HCT116 (cell line): ENCODE data around the gene C19orf18. TPM values are rescaled to one million over a fixed set of nuclear protein-coding genes. Genes with fewer than 3 reads are reported as not detected.

ENCODE experiments used
- ATAC-seq: fragments of 200-7000 bp; cut with Tn5 transposase; 2 replicates; pipeline ENCODE4 v1.9.1; 2020; ENCODE audit warnings: mild to moderate bottlenecking, moderate library complexity
- BruUV-seq: library from RNA; stranded (reverse); fragments of 400-500 nt; replicated peaks from 2 replicates; lab custom pipeline; 2021; lab: Mats Ljungman, UMichigan
- CTCF ChIA-PET: fragments of 300-600 bp; sonication (Branson Sonifier 250); formaldehyde crosslinking; loops from one replicate; lab custom pipeline; 2021; ENCODE audit warnings: antibody characterized with exemption; lab: Charles Lee
- POLR2A ChIA-PET: fragments of 300-600, 350-600 bp; sonication (Branson Sonifier 250); formaldehyde crosslinking; loops from one replicate; lab custom pipeline; 2021; ENCODE audit warnings: antibody characterized with exemption; lab: Charles Lee
- RAD21 ChIA-PET, 2 experiments: fragments of 300-600 bp; sonication (Branson Sonifier 250); formaldehyde crosslinking; loops; one replicate each; lab custom pipeline; 2023; ENCODE audit warnings: low total read pairs in 2 of 2; ENCODE audit not compliant: uncharacterized antibody in 2 of 2, unreplicated experiment in 2 of 2, low non-redundant PET in 1 of 2; lab: Charles Lee
- DNase-seq: peaks from one replicate; pipeline ENCODE4 v3.0.0-alpha.2; 2010; ENCODE audit warnings: low read depth, low spot score
- H2AFZ ChIP-seq: fragments of 200-600 bp; shearing (Covaris generic), sonication (generic); 2 replicates; pipeline ENCODE4 v1.6.1; 2017; ENCODE audit warnings: low read depth, mixed run types, mixed read lengths, antibody characterized with exemption, low read length; ENCODE audit not compliant: poor library complexity, severe bottlenecking
- H3K27ac ChIP-seq: 2 replicates; pipeline ENCODE4 v1.5.1; 2012; ENCODE audit warnings: low read depth, low read length
- H3K27me3 ChIP-seq: fragments of 200-600 bp; sonication (generic); 2 replicates; pipeline ENCODE4 v1.6.1; 2016; ENCODE audit warnings: mixed run types, low read length, mixed read lengths; ENCODE audit not compliant: insufficient read depth
- H3K36me3 ChIP-seq, 2 experiments: fragments of 200-500 bp in 1 of 2; fragments of 200-600 bp in 1 of 2; sonication (Bioruptor generic) in 1 of 2; sonication (generic) in 1 of 2; 2 replicates each; pipeline versions ENCODE4 v1.5.1 to v1.6.1; 2014 to 2016; ENCODE audit warnings: low read length in 2 of 2, inconsistent platforms in 1 of 2, mixed read lengths in 1 of 2, mixed run types in 1 of 2; ENCODE audit not compliant: insufficient read depth in 2 of 2, control insufficient read depth in 1 of 2
- H3K4me1 ChIP-seq, 2 experiments: fragments of 200-600 bp in 1 of 2; sonication (generic) in 1 of 2; 2 replicates each; pipeline versions ENCODE4 v1.5.1 to v1.6.1; 2012 to 2017; ENCODE audit warnings: low read length in 2 of 2, inconsistent platforms in 1 of 2, mild to moderate bottlenecking in 1 of 2, mixed read lengths in 1 of 2, mixed run types in 1 of 2, moderate library complexity in 1 of 2; ENCODE audit not compliant: insufficient read depth in 2 of 2, control insufficient read depth in 1 of 2
- H3K4me2 ChIP-seq: fragments of 200-600 bp; sonication (generic); 2 replicates; pipeline ENCODE4 v1.6.1; 2017; ENCODE audit warnings: mixed run types, low read length, mixed read lengths
- H3K4me3 ChIP-seq, 2 experiments: fragments of 200-600 bp in 1 of 2; sonication (generic) in 1 of 2; replicated peaks in 1 of 2; 2 replicates each; pipeline ENCODE4 v1.5.1; 2011 to 2016; ENCODE audit warnings: low read length in 2 of 2, control low read depth in 1 of 2, low read depth in 1 of 2, mild to moderate bottlenecking in 1 of 2, mixed read lengths in 1 of 2, mixed run types in 1 of 2
- H3K79me2 ChIP-seq: fragments of 200-600 bp; sonication (generic); 2 replicates; pipeline ENCODE4 v1.6.1; 2017; ENCODE audit warnings: mild to moderate bottlenecking, mixed run types, low read length, moderate library complexity, mixed read lengths; ENCODE audit not compliant: insufficient read depth
- H3K9ac ChIP-seq: fragments of 200-600 bp; sonication (generic); 2 replicates; pipeline ENCODE4 v1.6.1; 2016; ENCODE audit warnings: low read length, mixed read lengths
- H3K9me2 ChIP-seq: fragments of 200-600 bp; sonication (generic), shearing (Covaris generic); 2 replicates; pipeline ENCODE4 v1.6.1; 2017; ENCODE audit warnings: mixed run types, mild to moderate bottlenecking, moderate library complexity; ENCODE audit not compliant: insufficient read depth
- H3K9me3 ChIP-seq, 2 experiments: fragments of 200-500 bp in 1 of 2; fragments of 200-600 bp in 1 of 2; sonication (Bioruptor generic) in 1 of 2; sonication (generic) in 1 of 2; 2 replicates each; pipeline ENCODE4 v1.6.1; 2014 to 2017; ENCODE audit warnings: low read length in 2 of 2, mixed read lengths in 2 of 2, inconsistent platforms in 1 of 2, low read depth in 1 of 2, mild to moderate bottlenecking in 1 of 2, mixed run types in 1 of 2, moderate library complexity in 1 of 2; ENCODE audit not compliant: control insufficient read depth in 1 of 2, insufficient read depth in 1 of 2
- H4K20me1 ChIP-seq: fragments of 200-600 bp; sonication (generic), shearing (Covaris generic); 2 replicates; pipeline ENCODE4 v1.6.1; 2017; ENCODE audit warnings: mixed run types, mild to moderate bottlenecking, moderate library complexity; ENCODE audit not compliant: insufficient read depth
- SIN3A ChIP-seq: IDR thresholded peaks from 2 replicates; pipeline ENCODE4 v1.6.1; 2012; ENCODE audit warnings: low read depth
- TCF7L2 ChIP-seq: IDR thresholded peaks from 2 replicates; pipeline ENCODE4 v1.7.0; 2011; ENCODE audit warnings: borderline replicate concordance, inconsistent platforms; ENCODE audit not compliant: insufficient read depth, insufficient read length; ENCODE audit errors: extremely low read depth
- YY1 ChIP-seq: IDR thresholded peaks from 2 replicates; pipeline ENCODE4 v1.6.1; 2011; ENCODE audit warnings: low read length, low read depth, moderate library complexity, mild to moderate bottlenecking; ENCODE audit not compliant: insufficient replicate concordance; ENCODE audit errors: extremely low read depth
- ZNF274 ChIP-seq: fragments of 200-500 bp; sonication (Bioruptor generic); IDR thresholded peaks from 2 replicates; pipeline ENCODE4 v1.6.1; 2014; ENCODE audit warnings: mild to moderate bottlenecking, low read depth, low read length, inconsistent platforms
- intact Hi-C: fragments of 100-400 bp; cut with micrococcal nuclease; formaldehyde crosslinking; loops from 2 replicates; pipeline ENCODE4 v1.10.0; 2022
- total RNA-seq: library from RNA; stranded (reverse); gene quantifications from one replicate; pipeline ENCODE4 v1.2.1, GENCODE V29; 2021; ENCODE audit not compliant: unreplicated experiment
- TF ChIP-seq, protein P1 (sequence below), 3 experiments: fragments of 200-600 bp in 1 of 3; sonication (generic) in 1 of 3; IDR thresholded peaks in 2 of 3; conservative IDR thresholded peaks in 1 of 3; 2 replicates each; pipeline ENCODE4 v1.5.1; 2012 to 2017; ENCODE audit warnings: low read depth in 2 of 3, low read length in 2 of 3, antibody characterized with exemption in 1 of 3, borderline replicate concordance in 1 of 3, control low read depth in 1 of 3, mild to moderate bottlenecking in 1 of 3, mixed read lengths in 1 of 3, mixed run types in 1 of 3, moderate library complexity in 1 of 3; ENCODE audit not compliant: insufficient read depth in 1 of 3
- TF ChIP-seq, protein P2 (sequence below): IDR thresholded peaks from 2 replicates; pipeline ENCODE4 v1.6.1; 2012
- TF ChIP-seq, protein P3 (sequence below): IDR thresholded peaks from 2 replicates; pipeline ENCODE4 v1.6.1; 2011; ENCODE audit warnings: mild to moderate bottlenecking, low read length, moderate library complexity; ENCODE audit not compliant: insufficient replicate concordance; ENCODE audit errors: extremely low read depth

The C19orf18 gene
- total RNA-seq, 1 experiment from 2014 or later = not detected

DNA sequence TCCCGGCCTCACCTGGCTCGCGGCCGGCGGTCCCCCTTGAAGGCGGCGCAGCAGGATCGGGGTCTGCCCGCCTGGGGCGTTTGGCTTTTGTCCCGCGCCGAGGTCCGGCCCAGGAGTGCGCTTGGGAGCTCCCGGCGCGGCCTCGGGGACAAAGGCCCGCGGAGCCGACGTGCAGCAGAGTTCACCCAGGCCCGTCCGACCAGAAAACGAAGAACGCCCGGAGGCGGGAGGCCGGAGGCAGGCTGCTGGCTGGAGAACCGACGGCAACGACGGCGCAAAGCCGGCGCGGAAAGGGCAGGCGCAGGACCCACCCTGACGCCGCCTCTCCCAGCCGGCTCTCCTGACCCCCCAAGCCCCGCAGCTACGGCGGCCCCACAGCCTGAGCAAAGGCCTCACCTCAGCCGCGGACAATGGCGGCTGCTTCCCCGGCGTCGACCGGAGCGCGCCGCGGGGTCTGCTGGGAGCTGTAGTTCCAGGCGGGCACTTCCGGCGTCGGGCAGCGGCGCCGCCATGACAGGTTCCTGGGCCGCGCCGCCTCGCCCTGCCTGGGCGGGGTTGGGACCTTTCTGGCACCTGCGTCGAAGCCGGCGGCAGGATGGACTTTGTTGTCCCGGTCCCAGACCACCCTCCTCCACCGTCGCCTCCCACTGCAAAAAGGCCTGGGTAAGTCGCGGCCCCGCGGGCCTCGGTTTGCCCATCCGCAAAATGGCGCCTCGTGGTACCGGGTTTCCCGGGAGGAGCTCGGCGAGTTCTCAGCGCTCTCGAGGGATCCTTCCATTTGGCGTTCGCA is 28.2 kb upstream of the C19orf18 start, which contains the start of gene ZNF606:
ZNF606 (minus strand) TSS at position 437 of the 790 bp plus-strand sequence. CDS start 1,501 bp downstream, outside the sequence.
- Histone ChIP-seq H3K79me2 (no peaks in the 10 kb centered on the region), H3K36me3 (no peaks in the 10 kb centered on the region), H3K4me1 (no peaks in the 10 kb centered on the region), H3K4me3 (no peak within 1 kb of the TSS), H3K9ac (no peak within 1 kb of the TSS), H3K27me3 (no peaks in the 10 kb centered on the region), H3K4me2 (no peak within 1 kb of the TSS)
- no peak for ATAC-seq
- POLR2A ChIA-PET = no interaction called here
- RAD21 ChIA-PET = no interaction called here
- TF ChIP-seq, protein P1, sequence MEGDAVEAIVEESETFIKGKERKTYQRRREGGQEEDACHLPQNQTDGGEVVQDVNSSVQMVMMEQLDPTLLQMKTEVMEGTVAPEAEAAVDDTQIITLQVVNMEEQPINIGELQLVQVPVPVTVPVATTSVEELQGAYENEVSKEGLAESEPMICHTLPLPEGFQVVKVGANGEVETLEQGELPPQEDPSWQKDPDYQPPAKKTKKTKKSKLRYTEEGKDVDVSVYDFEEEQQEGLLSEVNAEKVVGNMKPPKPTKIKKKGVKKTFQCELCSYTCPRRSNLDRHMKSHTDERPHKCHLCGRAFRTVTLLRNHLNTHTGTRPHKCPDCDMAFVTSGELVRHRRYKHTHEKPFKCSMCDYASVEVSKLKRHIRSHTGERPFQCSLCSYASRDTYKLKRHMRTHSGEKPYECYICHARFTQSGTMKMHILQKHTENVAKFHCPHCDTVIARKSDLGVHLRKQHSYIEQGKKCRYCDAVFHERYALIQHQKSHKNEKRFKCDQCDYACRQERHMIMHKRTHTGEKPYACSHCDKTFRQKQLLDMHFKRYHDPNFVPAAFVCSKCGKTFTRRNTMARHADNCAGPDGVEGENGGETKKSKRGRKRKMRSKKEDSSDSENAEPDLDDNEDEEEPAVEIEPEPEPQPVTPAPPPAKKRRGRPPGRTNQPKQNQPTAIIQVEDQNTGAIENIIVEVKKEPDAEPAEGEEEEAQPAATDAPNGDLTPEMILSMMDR (IDR thresholded peaks at IDR 0.05 in 2 of 3, conservative IDR thresholded peaks at IDR 0.05 in 1 of 3; ENCODE audit: borderline replicate concordance in 1 of 3, insufficient read depth in 1 of 3, low read depth in 2 of 3, low read length in 2 of 3) = no peak
- TF ChIP-seq YY1 = no peak
- no peak for TF ChIP-seq SIN3A
- TF ChIP-seq ZNF274 = no peak
- TF ChIP-seq, protein P2, sequence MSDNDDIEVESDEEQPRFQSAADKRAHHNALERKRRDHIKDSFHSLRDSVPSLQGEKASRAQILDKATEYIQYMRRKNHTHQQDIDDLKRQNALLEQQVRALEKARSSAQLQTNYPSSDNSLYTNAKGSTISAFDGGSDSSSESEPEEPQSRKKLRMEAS = no peak
- TF ChIP-seq, protein P3, sequence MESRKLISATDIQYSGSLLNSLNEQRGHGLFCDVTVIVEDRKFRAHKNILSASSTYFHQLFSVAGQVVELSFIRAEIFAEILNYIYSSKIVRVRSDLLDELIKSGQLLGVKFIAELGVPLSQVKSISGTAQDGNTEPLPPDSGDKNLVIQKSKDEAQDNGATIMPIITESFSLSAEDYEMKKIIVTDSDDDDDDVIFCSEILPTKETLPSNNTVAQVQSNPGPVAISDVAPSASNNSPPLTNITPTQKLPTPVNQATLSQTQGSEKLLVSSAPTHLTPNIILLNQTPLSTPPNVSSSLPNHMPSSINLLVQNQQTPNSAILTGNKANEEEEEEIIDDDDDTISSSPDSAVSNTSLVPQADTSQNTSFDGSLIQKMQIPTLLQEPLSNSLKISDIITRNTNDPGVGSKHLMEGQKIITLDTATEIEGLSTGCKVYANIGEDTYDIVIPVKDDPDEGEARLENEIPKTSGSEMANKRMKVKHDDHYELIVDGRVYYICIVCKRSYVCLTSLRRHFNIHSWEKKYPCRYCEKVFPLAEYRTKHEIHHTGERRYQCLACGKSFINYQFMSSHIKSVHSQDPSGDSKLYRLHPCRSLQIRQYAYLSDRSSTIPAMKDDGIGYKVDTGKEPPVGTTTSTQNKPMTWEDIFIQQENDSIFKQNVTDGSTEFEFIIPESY = no peak
- no peak for TF ChIP-seq TCF7L2
- TF ChIP-seq, all 23 proteins: peak for 0
- CTCF ChIA-PET = no interaction called here
- BruUV-seq = no TSS peak
- H2AFZ ChIP-seq = no peak within 1 kb of the TSS
- H4K20me1 ChIP-seq = no peaks in the 10 kb centered on the region
- DNase-seq = no peak
- no peaks in the 10 kb centered on the region for H3K9me2 ChIP-seq
- H3K9me3 ChIP-seq = peaks cover 0 to 16% of the 10 kb centered on the region in 2 experiments; a peak in 2 of 4 replicates
- intact Hi-C loops = no loop called here
- no peak within 1 kb of the TSS for H3K27ac ChIP-seq
